Fibroblast of skin of right biceps (primary cell): ENCODE data around the gene TOGARAM1.

Experiments used
- DNase-seq: peaks from one replicate; pipeline ENCODE4 v3.0.0-alpha.2; 2013

The TOGARAM1 gene, protein sequence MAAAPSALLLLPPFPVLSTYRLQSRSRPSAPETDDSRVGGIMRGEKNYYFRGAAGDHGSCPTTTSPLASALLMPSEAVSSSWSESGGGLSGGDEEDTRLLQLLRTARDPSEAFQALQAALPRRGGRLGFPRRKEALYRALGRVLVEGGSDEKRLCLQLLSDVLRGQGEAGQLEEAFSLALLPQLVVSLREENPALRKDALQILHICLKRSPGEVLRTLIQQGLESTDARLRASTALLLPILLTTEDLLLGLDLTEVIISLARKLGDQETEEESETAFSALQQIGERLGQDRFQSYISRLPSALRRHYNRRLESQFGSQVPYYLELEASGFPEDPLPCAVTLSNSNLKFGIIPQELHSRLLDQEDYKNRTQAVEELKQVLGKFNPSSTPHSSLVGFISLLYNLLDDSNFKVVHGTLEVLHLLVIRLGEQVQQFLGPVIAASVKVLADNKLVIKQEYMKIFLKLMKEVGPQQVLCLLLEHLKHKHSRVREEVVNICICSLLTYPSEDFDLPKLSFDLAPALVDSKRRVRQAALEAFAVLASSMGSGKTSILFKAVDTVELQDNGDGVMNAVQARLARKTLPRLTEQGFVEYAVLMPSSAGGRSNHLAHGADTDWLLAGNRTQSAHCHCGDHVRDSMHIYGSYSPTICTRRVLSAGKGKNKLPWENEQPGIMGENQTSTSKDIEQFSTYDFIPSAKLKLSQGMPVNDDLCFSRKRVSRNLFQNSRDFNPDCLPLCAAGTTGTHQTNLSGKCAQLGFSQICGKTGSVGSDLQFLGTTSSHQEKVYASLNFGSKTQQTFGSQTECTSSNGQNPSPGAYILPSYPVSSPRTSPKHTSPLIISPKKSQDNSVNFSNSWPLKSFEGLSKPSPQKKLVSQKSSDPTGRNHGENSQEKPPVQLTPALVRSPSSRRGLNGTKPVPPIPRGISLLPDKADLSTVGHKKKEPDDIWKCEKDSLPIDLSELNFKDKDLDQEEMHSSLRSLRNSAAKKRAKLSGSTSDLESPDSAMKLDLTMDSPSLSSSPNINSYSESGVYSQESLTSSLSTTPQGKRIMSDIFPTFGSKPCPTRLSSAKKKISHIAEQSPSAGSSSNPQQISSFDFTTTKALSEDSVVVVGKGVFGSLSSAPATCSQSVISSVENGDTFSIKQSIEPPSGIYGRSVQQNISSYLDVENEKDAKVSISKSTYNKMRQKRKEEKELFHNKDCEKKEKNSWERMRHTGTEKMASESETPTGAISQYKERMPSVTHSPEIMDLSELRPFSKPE (N-terminal part only)

DNA sequence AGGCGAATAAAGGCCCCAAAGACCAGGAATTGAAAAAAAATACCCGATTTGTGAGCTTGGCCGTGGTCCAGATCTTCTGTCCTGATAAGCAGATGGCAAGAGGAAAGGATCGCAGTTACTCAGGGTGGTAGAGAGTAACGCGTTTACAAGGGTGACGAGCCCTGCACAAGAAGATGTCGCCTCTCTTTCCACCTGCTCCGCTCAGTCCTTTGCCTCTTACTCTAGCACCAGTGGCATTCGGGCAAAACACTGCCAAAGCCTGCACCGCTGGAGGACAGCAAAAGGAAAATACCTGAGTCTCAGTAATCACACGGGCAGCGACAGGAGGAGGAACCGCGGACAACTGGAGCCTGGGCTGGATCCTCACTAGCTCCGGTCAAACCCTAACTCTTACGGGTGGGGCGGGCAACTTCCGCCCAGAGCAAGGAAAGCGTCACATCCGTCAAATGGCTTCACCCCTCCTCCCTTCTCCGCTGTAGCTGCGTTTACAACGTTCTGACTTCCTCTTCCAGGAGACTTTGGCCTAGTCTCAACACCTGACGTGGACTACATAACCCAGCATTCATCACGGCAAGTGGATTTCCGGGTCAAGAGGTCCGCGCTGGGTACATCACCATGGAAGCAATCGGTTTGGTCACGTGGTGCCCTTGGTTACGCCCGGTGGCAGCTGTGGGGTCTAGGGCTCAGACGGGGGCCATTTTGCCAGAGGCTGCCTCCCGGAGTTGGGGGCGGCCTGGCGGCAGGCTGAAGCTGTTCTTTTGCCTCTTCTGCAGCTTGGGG lies at the start of gene TOGARAM1, which contains the start of gene KLHL28:
TOGARAM1 (plus strand) TSS at position 637 of the 780 bp plus-strand sequence. CDS start 232 bp downstream, outside the sequence.
KLHL28 (minus strand) TSS at position 394 of the 780 bp plus-strand sequence. CDS start 16,019 bp downstream, outside the sequence.
- DNase-seq, result peak; percentile 100

DNA sequence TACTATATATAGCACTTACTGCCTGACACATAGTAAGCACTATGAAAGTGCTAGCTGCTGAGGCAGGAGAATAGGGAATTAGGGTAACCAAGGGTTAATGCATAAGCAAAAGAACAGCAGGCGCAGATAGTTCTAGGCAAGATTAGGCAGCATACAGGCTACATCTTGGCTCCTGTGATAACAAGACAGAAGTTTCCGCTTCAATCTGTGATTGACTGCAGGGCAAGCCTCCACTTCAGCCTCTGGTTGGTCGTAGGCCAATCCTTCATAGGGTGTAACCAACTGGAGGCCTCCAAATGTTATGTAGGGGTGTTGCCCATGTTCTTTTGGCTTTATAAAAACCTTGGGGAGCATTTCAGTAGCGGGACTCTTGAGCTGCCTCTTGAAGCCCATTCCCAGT lies 47.1 kb upstream of the TOGARAM1 start:
- DNase-seq, result no peak

DNA sequence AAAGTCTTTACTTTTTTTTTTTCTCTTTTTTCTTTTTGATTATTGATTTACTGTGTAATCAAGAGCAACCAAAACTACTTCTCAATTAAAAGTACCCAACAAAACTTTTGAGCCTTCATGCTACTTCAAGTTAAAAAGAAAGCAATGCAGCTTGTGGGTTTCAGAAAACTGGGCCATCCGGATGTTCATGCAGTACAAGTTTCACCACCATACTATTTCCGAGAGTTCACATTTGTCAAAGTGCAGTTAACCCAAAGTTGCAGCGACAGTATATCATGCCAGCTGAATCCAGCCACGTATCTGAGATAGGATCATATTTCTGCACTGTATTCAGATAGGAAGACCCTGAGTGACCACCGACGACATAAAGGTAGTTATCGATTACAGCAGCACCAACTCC lies 33.2 kb upstream of the TOGARAM1 start:
- DNase-seq, result no peak

DNA sequence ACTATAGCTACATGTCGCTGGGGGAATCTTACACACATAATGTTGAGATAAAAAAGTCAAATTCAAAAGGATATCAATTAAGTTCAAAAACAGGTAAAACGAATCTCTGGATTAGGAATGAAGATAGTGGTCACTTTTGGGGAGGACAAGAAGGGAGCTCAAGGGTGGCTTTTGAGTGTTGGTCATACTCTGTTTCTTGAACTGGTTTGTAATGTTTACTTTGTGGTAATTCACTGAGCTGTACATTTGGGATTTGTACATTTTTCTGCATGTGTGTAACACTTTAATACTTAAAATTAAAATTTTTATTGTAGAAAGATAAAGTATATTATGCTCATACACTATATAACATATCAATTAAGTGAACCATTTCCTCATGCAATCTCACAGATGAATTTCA lies 26.8 kb upstream of the TOGARAM1 start:
- DNase-seq, result no peak

DNA sequence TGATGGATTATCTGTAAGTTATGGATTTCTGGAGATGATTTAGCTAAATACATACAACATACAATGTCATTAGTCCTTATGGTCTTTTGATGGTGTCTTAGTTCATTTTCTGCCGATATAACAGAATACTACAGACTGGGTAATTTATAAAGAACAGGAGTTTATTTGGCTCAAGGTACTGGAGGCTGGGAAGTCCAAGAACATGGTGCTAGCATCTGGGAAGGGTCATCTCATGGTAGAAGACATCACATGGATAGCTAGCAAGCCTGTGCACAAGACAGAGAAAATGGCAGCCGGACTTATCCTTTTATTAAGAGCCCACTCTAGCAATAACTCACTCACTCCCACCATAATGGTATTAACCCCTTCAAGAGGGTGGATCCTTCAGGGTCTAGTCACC lies 24.4 kb upstream of the TOGARAM1 start:
- no peak for DNase-seq

- peak; percentile 72 for DNase-seq
Measured at GRCh38 chr14:44940211-44940610, 21.8 kb upstream of the TOGARAM1 start.

DNA sequence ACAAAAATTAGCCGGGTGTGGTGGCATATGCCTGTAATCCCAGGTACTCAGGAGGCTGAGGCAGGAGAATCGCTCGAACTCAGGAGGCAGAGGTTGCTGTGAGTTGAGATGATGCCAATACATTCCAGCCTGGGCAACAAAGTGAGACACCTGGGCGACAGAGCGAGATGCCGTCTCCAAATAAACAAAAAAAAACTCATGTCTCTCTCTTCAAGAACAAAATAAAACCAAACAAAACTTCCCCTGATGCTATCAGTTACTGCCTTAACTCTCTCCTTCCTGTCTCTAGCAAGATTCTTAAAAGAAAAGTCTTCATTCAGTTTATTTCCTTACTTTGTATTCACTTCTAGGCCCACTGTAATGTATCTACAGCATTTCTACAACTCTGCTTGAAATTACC lies 21.0 kb upstream of the TOGARAM1 start:
- DNase-seq, result no peak

- DNase-seq, result peak; percentile 44
Measured at GRCh38 chr14:44941591-44941990, 20.4 kb upstream of the TOGARAM1 start.

GRCh38 chr14:44942436-44942835 lies 19.6 kb upstream of the TOGARAM1 start:
- no peak for DNase-seq

DNA sequence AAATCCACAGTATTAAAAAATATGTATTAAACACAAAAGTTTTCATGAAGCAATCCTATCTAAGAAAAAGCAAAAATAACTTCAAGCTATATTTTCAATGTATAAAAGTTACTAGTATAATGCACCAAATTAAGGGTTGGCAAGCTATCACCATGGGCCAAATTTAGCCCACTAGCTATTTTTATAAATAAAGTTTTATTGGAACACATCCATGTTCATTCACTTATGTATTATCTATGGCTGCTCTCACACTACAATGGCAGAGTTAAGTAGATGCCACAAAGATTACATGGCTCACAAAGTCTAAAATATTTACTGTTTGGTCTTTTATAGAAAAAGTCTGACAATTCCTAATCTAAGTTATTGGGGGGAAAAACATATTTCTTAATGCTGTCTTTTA lies 17.9 kb upstream of the TOGARAM1 start:
- DNase-seq, result no peak

- DNase-seq, result peak; percentile 92
Measured at GRCh38 chr14:44945264-44945663, 16.7 kb upstream of the TOGARAM1 start.

DNA sequence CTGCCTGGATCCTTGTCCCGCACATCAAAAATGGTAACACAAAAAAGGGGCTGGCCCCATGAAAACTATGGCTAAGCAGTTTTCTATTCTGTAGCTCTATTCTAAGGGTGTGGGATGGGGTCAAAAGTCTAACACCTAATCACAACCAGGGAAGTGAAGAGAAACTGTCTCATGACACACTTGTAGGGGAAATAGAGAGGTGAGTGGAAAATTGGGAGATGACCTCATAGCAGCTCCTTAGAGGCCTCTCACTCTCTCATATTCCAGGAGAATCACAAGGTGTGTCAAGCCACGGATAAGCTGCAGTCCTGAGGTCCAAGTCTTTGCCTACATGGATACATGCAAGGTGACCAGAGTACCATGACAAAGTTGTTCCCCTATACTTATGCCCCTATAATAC lies 10.9 kb upstream of the TOGARAM1 start:
- DNase-seq, result no peak

GRCh38 chr14:44952391-44953110 lies 9.4 kb upstream of the TOGARAM1 start:
- no peak for DNase-seq

GRCh38 chr14:44954750-44955149 lies 7.2 kb upstream of the TOGARAM1 start:
- DNase-seq, result no peak

GRCh38 chr14:44955528-44955927 lies 6.5 kb upstream of the TOGARAM1 start:
- DNase-seq, result no peak

GRCh38 chr14:44956866-44957265 lies 5.1 kb upstream of the TOGARAM1 start:
- DNase-seq, result no peak

- no peak for DNase-seq
Measured at GRCh38 chr14:44959538-44959937, 2.5 kb upstream of the TOGARAM1 start.

DNA sequence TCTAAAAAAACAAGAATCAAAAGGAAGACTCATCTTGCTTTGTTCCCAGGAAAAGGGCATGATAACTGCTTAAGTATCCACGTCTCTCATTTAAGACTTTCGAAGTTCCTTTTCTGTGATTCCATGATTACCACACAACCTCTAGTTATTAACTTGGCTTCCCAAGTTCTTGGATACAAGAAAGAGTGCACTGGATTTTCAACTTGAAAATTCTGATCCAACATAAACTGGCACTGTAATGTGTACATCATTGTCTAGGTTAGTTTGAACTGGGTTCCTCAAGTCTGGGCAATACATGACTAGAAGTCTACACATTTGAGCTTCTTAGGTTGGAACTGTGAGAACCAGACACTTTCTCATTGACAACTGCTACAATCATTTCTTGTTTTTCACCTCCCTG lies 1.8 kb upstream of the TOGARAM1 start:
- DNase-seq, result no peak

GRCh38 chr14:44960646-44961045 lies 1.3 kb upstream of the TOGARAM1 start:
- no peak for DNase-seq

- DNase-seq, result peak; percentile 51
Measured at GRCh38 chr14:44961151-44961553, 838 bp upstream of the TOGARAM1 start.

DNA sequence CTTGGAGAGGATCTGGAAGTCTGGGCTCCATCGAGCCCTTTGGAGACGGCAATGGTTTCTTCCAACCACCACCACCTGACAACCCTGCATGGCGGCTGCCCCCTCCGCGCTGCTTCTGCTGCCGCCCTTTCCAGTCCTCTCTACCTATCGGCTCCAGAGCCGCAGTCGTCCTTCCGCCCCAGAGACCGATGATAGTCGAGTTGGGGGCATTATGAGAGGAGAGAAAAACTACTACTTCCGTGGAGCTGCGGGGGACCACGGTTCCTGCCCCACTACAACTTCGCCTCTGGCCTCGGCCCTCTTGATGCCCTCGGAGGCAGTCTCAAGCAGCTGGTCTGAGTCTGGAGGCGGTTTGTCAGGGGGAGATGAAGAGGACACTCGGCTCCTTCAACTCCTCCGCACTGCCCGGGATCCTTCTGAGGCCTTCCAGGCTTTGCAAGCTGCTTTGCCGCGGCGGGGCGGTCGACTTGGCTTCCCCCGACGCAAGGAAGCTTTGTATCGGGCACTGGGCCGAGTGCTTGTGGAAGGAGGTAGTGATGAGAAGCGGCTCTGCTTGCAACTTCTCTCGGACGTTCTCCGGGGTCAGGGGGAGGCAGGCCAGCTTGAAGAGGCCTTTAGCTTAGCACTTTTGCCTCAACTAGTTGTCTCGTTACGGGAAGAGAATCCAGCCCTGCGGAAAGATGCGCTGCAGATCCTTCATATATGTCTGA lies 499 bp downstream of the TOGARAM1 start:
- peak; percentile 34 for DNase-seq
